Ovary (tissue), 9 donors: ENCODE measurements around the gene ACY1. TPM values are rescaled to one million over a fixed set of nuclear protein-coding genes. Genes with fewer than 3 reads are reported as not detected.

Experiments used
- DNase-seq, 5 donors: peaks; one replicate each; pipeline ENCODE4 v3.0.0-alpha.2; 2019 to 2020
- H3K27ac ChIP-seq, 2 donors: fragments of 200-600 bp; one replicate each; pipeline versions ENCODE4 v1.5.1 to v1.8.0; 2019 to 2022
- H3K27me3 ChIP-seq: fragments of 200-600 bp; one replicate; pipeline ENCODE4 v1.8.0; 2022
- H3K36me3 ChIP-seq: fragments of 200-600 bp; sonication (generic); one replicate; pipeline ENCODE4 v1.5.1; 2019
- H3K4me1 ChIP-seq: one replicate; pipeline ENCODE4 v1.8.1; 2013; ENCODE audit warnings: mild to moderate bottlenecking, moderate library complexity; ENCODE audit not compliant: insufficient read depth
- H3K4me3 ChIP-seq: fragments of 200-600 bp; sonication (generic); one replicate; pipeline ENCODE4 v1.5.1; 2017
- H3K9me3 ChIP-seq, 2 donors: fragments of 200-600 bp in 1 of 2; sonication (generic) in 1 of 2; one replicate each; pipeline versions ENCODE4 v1.5.1 to v1.8.1; 2013 to 2019; ENCODE audit warnings: mild to moderate bottlenecking in 1 of 2, moderate library complexity in 1 of 2
- EP300 ChIP-seq: sonication (generic); formaldehyde crosslinking; IDR thresholded peaks from one replicate; pipeline ENCODE4 v1.6.1; 2017; ENCODE audit warnings: antibody characterized with exemption
- POLR2A ChIP-seq: fragments of 450-650 bp; IDR thresholded peaks from one replicate; pipeline ENCODE4 v1.6.1; 2017; ENCODE audit warnings: antibody characterized with exemption, mild to moderate bottlenecking, moderate library complexity
- WGBS, 3 donors: extraction: QIAGEN DNeasy Blood & Tissue Kit in 1 of 3; methylation state at CpG; one replicate each; pipeline versions ENCODE4 v1.1.5 to v1.1.7; 2013 to 2017; 5-methylcytosine and 5-hydroxymethylcytosine counted together
- intact Hi-C, 4 donors: fragments of 100-400 bp; cut with DNase I; formaldehyde crosslinking; loops; one replicate each; pipeline versions ENCODE4 v1.11.0 to v1.15.1; 2022 to 2023
- polyA plus RNA-seq, 2 donors: library from polyadenylated mRNA; stranded (reverse); fragments of 200-250 nt in 1 of 2; fragments of 350-450 nt in 1 of 2; fragmentation: Illumina TruSeq in 1 of 2; extraction: RNeasy Lipid Tissue Mini Kit (QIAGEN cat#74804) in 1 of 2; gene quantifications; one replicate each; pipeline ENCODE4 v1.2.3, GENCODE V29; 2013 to 2014
- total RNA-seq, 7 donors: library from RNA; depleted of rRNA in 2 of 7; stranded (reverse); fragments of >200 nt in 2 of 7; fragmentation: NEBNext Ultra II Directional in 3 of 7; extraction: Animal tissue kit (Norgen Biotek cat#: 25700) in 3 of 7; gene quantifications; one replicate each; pipeline versions ENCODE4 v1.1.0 to v1.2.4, GENCODE V29; 2016 to 2023
- TF ChIP-seq, protein P1 (sequence below), 3 donors: fragments of 450-650 bp in 2 of 3; fragments of 200-600 bp in 1 of 3; IDR thresholded peaks; one replicate each; pipeline versions ENCODE4 v1.5.1 to v1.8.0; 2016 to 2022; ENCODE audit warnings: antibody characterized with exemption in 3 of 3, mild to moderate bottlenecking in 1 of 3
- donor health status: DM: no; HTN: no; CAD: no; lungs with moderate emphysema.
- donor health status: DM: no; HTN: no; CAD: no.
- donor health status: Bipolar disorder and iron deficiency.
- donor health status: DM: yes; HTN: yes; CAD: no.
- donor health status: DM: no; HTN: no; CAD: no.
- donor health status: DM: yes; HTN: yes; CAD: no.

ACY1 gene
- total and polyA plus RNA-seq, 9 donors: 8.4 to 27.4 (median 14.7) TPM

DNA sequence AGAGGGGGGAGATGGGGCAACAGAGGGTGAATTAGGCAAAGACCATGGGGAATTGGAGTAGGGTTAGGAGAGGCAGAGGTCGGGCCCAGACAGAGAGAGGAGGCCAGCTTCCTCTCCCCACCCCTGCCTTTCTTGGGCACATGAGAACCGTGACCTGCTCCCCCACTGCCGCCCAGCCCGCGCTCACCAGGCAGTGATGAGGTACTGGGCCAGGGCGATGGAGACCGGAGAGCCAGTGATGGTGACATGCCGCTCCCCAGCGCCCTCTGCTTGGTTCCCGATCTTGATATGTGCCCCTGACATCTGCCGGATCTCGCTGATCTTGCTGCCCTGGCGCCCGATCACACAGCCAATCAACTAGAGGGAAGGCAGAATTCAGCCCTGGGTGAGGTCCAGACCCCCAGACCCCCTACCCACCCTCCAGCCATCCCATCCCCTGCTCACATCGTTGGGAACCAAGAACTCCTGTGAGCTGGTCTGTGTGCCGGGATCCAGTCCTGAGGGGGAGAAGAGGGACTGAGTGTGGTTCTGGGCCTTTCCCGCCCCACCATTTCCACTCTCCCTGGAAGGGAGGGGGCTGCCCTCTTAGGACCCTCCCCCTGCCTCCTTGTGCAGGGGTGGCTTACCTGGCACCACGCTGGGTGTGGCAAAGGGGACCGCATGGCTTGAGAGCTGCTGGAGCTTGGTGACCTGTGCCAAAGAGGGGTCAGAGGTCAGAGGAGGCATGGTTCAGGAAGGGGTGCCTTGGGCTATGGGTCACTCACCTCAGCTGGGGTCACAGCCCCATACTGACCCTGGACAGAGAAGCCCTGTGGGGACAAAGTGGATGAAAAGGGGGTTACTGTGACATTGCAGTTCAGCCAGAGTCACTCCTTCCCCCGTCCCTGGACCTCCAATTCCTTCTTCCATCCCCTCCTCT, 24.5 kb upstream of the ACY1 start:
- peak in 1 of 5 donors; percentile 28 for DNase-seq
- Histone ChIP-seq H3K4me1 (peaks cover 14% of the 10 kb centered on the region), H3K9me3 (no peaks in the 10 kb centered on the region), H3K36me3 (no peaks in the 10 kb centered on the region), H3K27ac (no peak overlapping the region), H3K27me3 (no peaks in the 10 kb centered on the region), H3K4me3 (no peak overlapping the region)
- intact Hi-C loops: no loop called here
- 92 to 95% (median 93%) methylated on average over 20 of the region's 20 CpGs for WGBS, 3 donors
- TF ChIP-seq EP300 (no peak), POLR2A (no peak)
- TF ChIP-seq, protein P1, sequence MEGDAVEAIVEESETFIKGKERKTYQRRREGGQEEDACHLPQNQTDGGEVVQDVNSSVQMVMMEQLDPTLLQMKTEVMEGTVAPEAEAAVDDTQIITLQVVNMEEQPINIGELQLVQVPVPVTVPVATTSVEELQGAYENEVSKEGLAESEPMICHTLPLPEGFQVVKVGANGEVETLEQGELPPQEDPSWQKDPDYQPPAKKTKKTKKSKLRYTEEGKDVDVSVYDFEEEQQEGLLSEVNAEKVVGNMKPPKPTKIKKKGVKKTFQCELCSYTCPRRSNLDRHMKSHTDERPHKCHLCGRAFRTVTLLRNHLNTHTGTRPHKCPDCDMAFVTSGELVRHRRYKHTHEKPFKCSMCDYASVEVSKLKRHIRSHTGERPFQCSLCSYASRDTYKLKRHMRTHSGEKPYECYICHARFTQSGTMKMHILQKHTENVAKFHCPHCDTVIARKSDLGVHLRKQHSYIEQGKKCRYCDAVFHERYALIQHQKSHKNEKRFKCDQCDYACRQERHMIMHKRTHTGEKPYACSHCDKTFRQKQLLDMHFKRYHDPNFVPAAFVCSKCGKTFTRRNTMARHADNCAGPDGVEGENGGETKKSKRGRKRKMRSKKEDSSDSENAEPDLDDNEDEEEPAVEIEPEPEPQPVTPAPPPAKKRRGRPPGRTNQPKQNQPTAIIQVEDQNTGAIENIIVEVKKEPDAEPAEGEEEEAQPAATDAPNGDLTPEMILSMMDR (IDR thresholded peaks at IDR 0.05): no peak

DNA sequence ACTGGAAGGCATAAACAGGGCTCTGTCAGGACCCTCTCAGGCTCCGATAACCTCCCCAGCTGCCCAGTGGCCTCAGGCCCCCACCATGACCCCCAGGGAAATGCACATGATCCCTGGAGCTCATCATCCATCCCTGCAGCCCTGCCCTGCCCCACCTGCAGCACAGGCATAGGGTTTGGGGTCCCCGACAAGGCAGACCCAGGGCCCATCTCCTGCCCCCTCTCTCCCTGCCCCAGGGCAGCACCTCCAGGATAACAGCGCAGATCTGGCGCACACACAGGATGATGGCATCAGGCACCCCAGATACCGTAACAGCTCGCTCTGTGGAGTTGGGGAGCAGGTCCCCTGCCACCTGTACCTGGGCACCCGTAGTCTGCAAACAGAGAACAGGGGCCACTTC, 23.7 kb upstream of the ACY1 start:
- DNase-seq: peak in 1 of 5 donors; percentile 15
- Histone ChIP-seq H3K36me3 (no peaks in the 10 kb centered on the region), H3K27ac (no peak overlapping the region), H3K4me1 (peaks cover 14% of the 10 kb centered on the region), H3K9me3 (no peaks in the 10 kb centered on the region), H3K27me3 (no peaks in the 10 kb centered on the region), H3K4me3 (no peak overlapping the region)
- WGBS, 3 donors: 94 to 98% (median 97%) methylated on average over 7 of the region's 7 CpGs
- TF ChIP-seq, protein P1 (IDR thresholded peaks at IDR 0.05): no peak
- TF ChIP-seq POLR2A (no peak), EP300 (no peak)
- intact Hi-C loops: no loop called here

DNA sequence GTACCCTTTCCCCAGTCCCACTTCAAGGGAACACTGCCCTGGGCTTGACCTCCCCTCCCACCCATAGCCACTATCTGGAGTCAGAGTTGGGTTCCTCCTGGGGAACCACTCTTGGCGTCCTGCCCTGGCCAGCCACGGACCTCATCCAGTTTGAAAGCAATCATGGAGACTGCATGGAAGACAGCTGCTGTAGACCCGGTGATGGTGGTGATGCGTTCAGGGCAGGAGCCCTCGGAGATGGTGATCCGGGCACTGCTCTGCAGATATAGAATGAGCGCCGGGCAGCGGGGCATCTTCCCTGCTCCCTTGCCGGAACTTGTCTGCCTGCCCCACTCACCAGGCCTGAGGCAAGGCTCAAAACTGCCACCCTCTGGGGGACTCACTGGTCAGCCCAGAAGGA, 22.9 kb upstream of the ACY1 start:
- Histone ChIP-seq H3K9me3 (no peaks in the 10 kb centered on the region), H3K27ac (no peak overlapping the region), H3K4me1 (peaks cover 14% of the 10 kb centered on the region), H3K27me3 (no peaks in the 10 kb centered on the region), H3K36me3 (no peaks in the 10 kb centered on the region), H3K4me3 (no peak overlapping the region)
- WGBS, 3 donors: 81 to 87% (median 85%) methylated on average over 10 of the region's 10 CpGs
- TF ChIP-seq, protein P1 (IDR thresholded peaks at IDR 0.05): no peak
- TF ChIP-seq POLR2A: no peak
- TF ChIP-seq EP300: no peak
- intact Hi-C loops: no loop called here
- DNase-seq: peak in 1 of 5 donors; percentile 28

DNA sequence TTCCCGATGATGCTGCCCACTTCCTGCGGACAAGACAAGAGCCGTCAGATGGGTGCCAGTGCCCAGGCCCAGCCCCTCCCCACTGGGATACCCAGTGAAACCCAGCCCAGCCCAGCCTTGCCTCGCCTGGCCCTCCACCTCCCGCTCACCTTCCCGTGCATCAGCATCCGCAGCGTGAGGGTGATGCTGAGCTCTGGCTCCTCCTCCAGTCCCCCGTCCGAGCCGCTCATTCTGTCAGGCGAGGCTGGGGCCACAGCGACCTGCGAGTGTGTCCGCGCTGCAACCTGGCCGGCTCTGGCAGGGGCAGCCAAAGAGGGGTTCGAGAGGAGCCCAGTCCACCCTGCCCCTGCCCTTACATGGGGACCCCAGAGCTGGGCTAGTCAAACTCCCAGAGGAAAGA, 22.3 kb upstream of the ACY1 start:
- H3K4me1 ChIP-seq: peaks cover 11% of the 10 kb centered on the region
- peak in 1 of 5 donors; percentile 12 for DNase-seq

More for the DNA sequence above, 22.3 kb upstream of the ACY1 start:
- H3K27ac ChIP-seq: peak overlapping the region in 1 of 2 donors; percentile 55
- no peak overlapping the region for H3K4me3 ChIP-seq
- no peaks in the 10 kb centered on the region for H3K27me3 ChIP-seq
- H3K9me3 ChIP-seq: no peaks in the 10 kb centered on the region
- intact Hi-C loops: no loop called here
- WGBS, 3 donors: 89 to 91% (median 90%) methylated on average over 18 of the region's 18 CpGs
- H3K36me3 ChIP-seq: no peaks in the 10 kb centered on the region
- TF ChIP-seq EP300: no peak
- TF ChIP-seq, protein P1 (IDR thresholded peaks at IDR 0.05): no peak
- no peak for TF ChIP-seq POLR2A
